HG02884 (cell line): Measurements from ENCODE around the gene HEPN1.
A peak's percentile ranks its signal among the peaks of the same experiment; 100 is the strongest.

Source experiments
- ATAC-seq: cut with Tn5 transposase; IDR thresholded peaks from one replicate; pipeline ENCODE4 v1.9.1; 2021; ENCODE audit warnings: mild to moderate bottlenecking, moderate library complexity; ENCODE audit not compliant: unreplicated experiment

Gene HEPN1

GRCh38 chr11:124899383-124900145 lies 19.5 kb upstream of the HEPN1 start:
- no peak for ATAC-seq

- ATAC-seq = no peak
These were observed 18.6 kb upstream of the HEPN1 start for GRCh38 chr11:124900464-124900863.

- no peak for ATAC-seq
These were observed 16.4 kb upstream of the HEPN1 start for GRCh38 chr11:124902616-124903015.

GRCh38 chr11:124915541-124916369 lies 3.3 kb upstream of the HEPN1 start:
- ATAC-seq = no peak

GRCh38 chr11:124916370-124916710 lies 2.7 kb upstream of the HEPN1 start:
- no peak for ATAC-seq

GRCh38 chr11:124917115-124917637 lies 1.9 kb upstream of the HEPN1 start:
- ATAC-seq = no peak

GRCh38 chr11:124919898-124920297 lies 848 bp downstream of the HEPN1 start:
- ATAC-seq = no peak

GRCh38 chr11:124920356-124920755 lies 1.3 kb downstream of the HEPN1 start:
- ATAC-seq = no peak

GRCh38 chr11:124920870-124921609 lies 2.0 kb downstream of the HEPN1 start:
- ATAC-seq = peak; percentile 73

GRCh38 chr11:124922831-124923230 lies 3.8 kb downstream of the HEPN1 start:
- ATAC-seq = no peak

GRCh38 chr11:124923296-124923695 lies 4.2 kb downstream of the HEPN1 start:
- no peak for ATAC-seq

- ATAC-seq = no peak
These were observed 10.1 kb downstream of the HEPN1 start for GRCh38 chr11:124928942-124929665.

- ATAC-seq = peak; percentile 86
These were observed 11.7 kb downstream of the HEPN1 start for GRCh38 chr11:124930799-124931198.

GRCh38 chr11:124934862-124935547 lies 16.0 kb downstream of the HEPN1 start:
- no peak for ATAC-seq

- ATAC-seq = no peak
These were observed 16.8 kb downstream of the HEPN1 start, which contains the start of gene HEPACAM for GRCh38 chr11:124935548-124936514. Gene HEPACAM (minus strand): TSS chr11:124936047. CDS start chr11:124936006, 41 bp downstream.

- ATAC-seq = no peak
These were observed 18.4 kb downstream of the HEPN1 start for GRCh38 chr11:124937336-124937935.

GRCh38 chr11:124938206-124938765 lies 19.2 kb downstream of the HEPN1 start:
- ATAC-seq = no peak

- ATAC-seq = no peak
These were observed 19.9 kb downstream of the HEPN1 start for GRCh38 chr11:124938970-124939369.
